ENCODE measurements around the gene HOXA11.

The HOXA11 gene

GRCh38 chr7:27211764-27212204 is 26.8 kb upstream of the HOXA11 start:
- ChIA-PET POLR2A (no interaction called here), CTCF (interaction anchor here (0.6 to 2.8 kb wide), 13 partner anchors 7 to 785 kb away, joined by 3 to 19 read pairs (median 4); no protein-coding TSS in a partner anchor)
- H3K36me3 ChIP-seq (ENCODE audit: control insufficient read depth in 4 of 4, insufficient read depth in 4 of 4, low read length in 3 of 4) = no peaks in the 10 kb centered on the region
- H3K4me1 ChIP-seq (ENCODE audit: control extremely low read depth in 1 of 4, control insufficient read depth in 4 of 4, insufficient read depth in 4 of 4, low read length in 3 of 4) = peaks cover 0 to 15% (median 12%) of the 10 kb centered on the region in 4 experiments
- H3K4me3 ChIP-seq (ENCODE audit: control insufficient read depth in 1 of 7, extremely low read depth in 1 of 7, insufficient read depth in 4 of 7, low read depth in 2 of 7, low read length in 6 of 7) = no peak overlapping the region
- H3K9me3 ChIP-seq (ENCODE audit: control extremely low read depth in 1 of 5, control insufficient read depth in 4 of 5, insufficient read depth in 2 of 5, low read depth in 1 of 5, low read length in 4 of 5) = no peaks in the 10 kb centered on the region
- 16% methylated on average over 3 of the region's 3 CpGs for WGBS (ENCODE audit: insufficient coverage)
- no peak overlapping the region for H3K27ac ChIP-seq (ENCODE audit: insufficient read depth in 1 of 2, low read depth in 1 of 2, low read length in 2 of 2, poor library complexity in 1 of 2, severe bottlenecking in 2 of 2)
- no peak for DNase-seq
- H3K27me3 ChIP-seq (replicated peaks in 2 of 5; ENCODE audit: control insufficient read depth in 4 of 5, insufficient read depth in 5 of 5, low read length in 4 of 5) = peaks cover 17 to 100% (median 66%) of the 10 kb centered on the region in 5 experiments

DNA sequence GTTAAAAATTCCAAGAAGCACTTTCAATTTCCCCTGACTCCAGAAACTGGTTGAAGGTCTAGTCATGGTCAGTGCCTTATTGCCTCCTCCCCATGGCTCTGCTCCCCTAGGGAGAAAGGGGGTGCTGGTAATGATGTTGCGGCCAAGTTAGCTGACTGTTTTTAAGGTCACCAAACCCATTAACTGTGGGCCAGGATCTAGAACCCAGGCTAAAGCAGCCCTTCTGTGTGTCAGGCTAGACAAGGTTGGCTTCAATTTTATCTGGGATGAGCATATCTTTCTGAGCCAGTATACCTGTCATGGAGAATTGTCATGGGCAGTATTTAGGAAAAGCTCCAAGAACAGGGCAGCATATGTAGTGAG is 26.0 kb upstream of the HOXA11 start:
- ChIA-PET POLR2A (interaction anchor here (0.5 kb wide), 1 partner anchor 10 kb away, joined by 3 read pairs; no protein-coding TSS in a partner anchor), CTCF (interaction anchor here (0.5 to 2.8 kb wide), 21 partner anchors 8 to 786 kb away, joined by 3 to 19 read pairs (median 3); no protein-coding TSS in a partner anchor)
- H3K36me3 ChIP-seq (ENCODE audit: control insufficient read depth in 4 of 4, insufficient read depth in 4 of 4, low read length in 3 of 4) = no peaks in the 10 kb centered on the region
- H3K9me3 ChIP-seq (ENCODE audit: control extremely low read depth in 1 of 5, control insufficient read depth in 4 of 5, insufficient read depth in 2 of 5, low read depth in 1 of 5, low read length in 4 of 5) = no peaks in the 10 kb centered on the region
- peaks cover 22 to 100% (median 68%) of the 10 kb centered on the region in 5 experiments for H3K27me3 ChIP-seq (replicated peaks in 2 of 5; ENCODE audit: control insufficient read depth in 4 of 5, insufficient read depth in 5 of 5, low read length in 4 of 5)
- WGBS (ENCODE audit: insufficient coverage) = 86% methylated on average over 1 of the region's 1 CpG
- H3K4me3 ChIP-seq (ENCODE audit: control insufficient read depth in 1 of 7, extremely low read depth in 1 of 7, insufficient read depth in 4 of 7, low read depth in 2 of 7, low read length in 6 of 7) = no peak overlapping the region
- no peak for DNase-seq
- peaks cover 0 to 15% (median 12%) of the 10 kb centered on the region in 4 experiments for H3K4me1 ChIP-seq (ENCODE audit: control extremely low read depth in 1 of 4, control insufficient read depth in 4 of 4, insufficient read depth in 4 of 4, low read length in 3 of 4)
- no peak overlapping the region for H3K27ac ChIP-seq (ENCODE audit: insufficient read depth in 1 of 2, low read depth in 1 of 2, low read length in 2 of 2, poor library complexity in 1 of 2, severe bottlenecking in 2 of 2)

DNA sequence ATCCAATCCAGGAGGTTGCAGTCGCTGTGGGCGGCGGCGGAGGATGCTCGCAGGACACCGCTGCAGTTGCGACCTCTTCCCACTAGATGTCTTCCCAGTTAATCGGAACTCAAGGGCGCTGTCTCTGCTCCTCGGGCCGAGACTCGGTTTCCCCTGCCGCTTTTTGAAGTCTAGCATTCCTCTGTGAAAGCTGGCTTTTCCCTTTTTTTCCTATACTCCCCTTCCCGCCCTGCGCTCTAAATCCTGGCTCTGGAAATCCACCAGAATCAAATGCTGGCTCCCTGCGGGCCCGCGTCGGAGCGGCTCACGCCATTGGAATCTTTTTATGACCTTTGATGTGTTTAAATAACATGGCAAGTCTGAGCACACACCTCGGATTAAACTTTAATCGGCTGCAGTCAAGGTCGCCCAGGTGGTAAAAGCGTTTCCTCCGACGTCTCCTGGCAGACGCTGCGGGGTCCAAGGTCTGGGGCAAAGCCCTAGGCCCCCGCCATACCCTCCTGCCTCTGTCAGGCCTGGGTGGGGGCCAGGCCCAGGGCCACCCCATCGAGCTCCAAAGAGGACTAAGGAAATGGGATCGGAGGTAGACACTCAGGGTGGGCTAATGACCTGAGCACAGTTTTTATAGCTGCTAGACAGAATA is 25.5 kb upstream of the HOXA11 start:
- Histone ChIP-seq H3K9me3 (ENCODE audit: control extremely low read depth in 1 of 5, control insufficient read depth in 4 of 5, insufficient read depth in 2 of 5, low read depth in 1 of 5, low read length in 4 of 5) (no peaks in the 10 kb centered on the region), H3K4me3 (ENCODE audit: control insufficient read depth in 1 of 7, extremely low read depth in 1 of 7, insufficient read depth in 4 of 7, low read depth in 2 of 7, low read length in 6 of 7) (peak overlapping the region in 3 of 7 experiments; percentile 27 to 44 (median 44)), H3K27me3 (replicated peaks in 2 of 5; ENCODE audit: control insufficient read depth in 4 of 5, insufficient read depth in 5 of 5, low read length in 4 of 5) (peaks cover 26 to 100% (median 73%) of the 10 kb centered on the region in 5 experiments), H3K27ac (ENCODE audit: insufficient read depth in 1 of 2, low read depth in 1 of 2, low read length in 2 of 2, poor library complexity in 1 of 2, severe bottlenecking in 2 of 2) (no peak overlapping the region), H3K4me1 (ENCODE audit: control extremely low read depth in 1 of 4, control insufficient read depth in 4 of 4, insufficient read depth in 4 of 4, low read length in 3 of 4) (peaks cover 0 to 15% (median 12%) of the 10 kb centered on the region in 4 experiments), H3K36me3 (ENCODE audit: control insufficient read depth in 4 of 4, insufficient read depth in 4 of 4, low read length in 3 of 4) (no peaks in the 10 kb centered on the region)
- WGBS (ENCODE audit: insufficient coverage) = 6% methylated on average over 31 of the region's 32 CpGs
- ChIA-PET CTCF (interaction anchor here (0.5 to 2.8 kb wide), 18 partner anchors 8 to 714 kb away, joined by 3 to 19 read pairs (median 4); no protein-coding TSS in a partner anchor), POLR2A (interaction anchor here (0.5 kb wide), 1 partner anchor 9 kb away, joined by 3 read pairs; no protein-coding TSS in a partner anchor)
- DNase-seq = peak in 2 of 3 donors; percentile 64 to 67

DNA sequence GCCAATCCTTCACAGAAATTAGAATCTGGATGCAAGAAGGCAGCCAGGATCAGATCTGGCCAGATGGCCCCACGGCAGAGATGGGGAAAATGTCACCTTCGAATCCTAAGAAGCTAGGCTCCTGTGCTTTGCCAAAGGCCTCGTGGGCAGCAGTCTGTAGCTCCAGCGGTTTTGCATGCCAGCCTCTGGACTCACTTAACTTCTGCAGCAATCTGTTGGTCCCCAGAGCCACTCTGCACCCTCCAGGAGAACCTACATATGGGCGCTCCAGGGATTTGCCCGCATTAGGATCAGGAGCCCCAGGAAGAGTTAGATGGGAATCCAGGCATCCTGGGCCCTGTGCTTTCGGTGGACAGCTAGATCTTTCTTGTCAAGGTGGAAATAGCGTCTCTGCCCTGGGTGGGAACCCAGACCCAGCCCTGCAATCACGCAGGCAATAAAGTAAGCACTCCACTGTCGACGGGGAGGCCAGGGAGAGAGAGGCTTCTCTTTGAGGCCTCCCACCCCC is 25.0 kb upstream of the HOXA11 start:
- Histone ChIP-seq H3K4me1 (ENCODE audit: control extremely low read depth in 1 of 4, control insufficient read depth in 4 of 4, insufficient read depth in 4 of 4, low read length in 3 of 4) (peaks cover 0 to 19% (median 17%) of the 10 kb centered on the region in 4 experiments), H3K4me3 (ENCODE audit: control insufficient read depth in 1 of 7, extremely low read depth in 1 of 7, insufficient read depth in 4 of 7, low read depth in 2 of 7, low read length in 6 of 7) (no peak overlapping the region), H3K27me3 (replicated peaks in 2 of 5; ENCODE audit: control insufficient read depth in 4 of 5, insufficient read depth in 5 of 5, low read length in 4 of 5) (peaks cover 27 to 100% (median 79%) of the 10 kb centered on the region in 5 experiments), H3K9me3 (ENCODE audit: control extremely low read depth in 1 of 5, control insufficient read depth in 4 of 5, insufficient read depth in 2 of 5, low read depth in 1 of 5, low read length in 4 of 5) (no peaks in the 10 kb centered on the region), H3K36me3 (ENCODE audit: control insufficient read depth in 4 of 4, insufficient read depth in 4 of 4, low read length in 3 of 4) (no peaks in the 10 kb centered on the region), H3K27ac (ENCODE audit: insufficient read depth in 1 of 2, low read depth in 1 of 2, low read length in 2 of 2, poor library complexity in 1 of 2, severe bottlenecking in 2 of 2) (no peak overlapping the region)
- ChIA-PET POLR2A (no interaction called here), CTCF (interaction anchor here (0.9 to 2.8 kb wide), 12 partner anchors 9 to 710 kb away, joined by 3 to 19 read pairs (median 4); partner anchors contain the start of gene HOXA13)
- 54% methylated on average over 8 of the region's 11 CpGs for WGBS (ENCODE audit: insufficient coverage)
- no peak for DNase-seq

- peaks cover 27 to 100% (median 81%) of the 10 kb centered on the region in 5 experiments for H3K27me3 ChIP-seq (replicated peaks in 2 of 5; ENCODE audit: control insufficient read depth in 4 of 5, insufficient read depth in 5 of 5, low read length in 4 of 5)
- H3K4me1 ChIP-seq (ENCODE audit: control extremely low read depth in 1 of 4, control insufficient read depth in 4 of 4, insufficient read depth in 4 of 4, low read length in 3 of 4) = peaks cover 0 to 21% (median 21%) of the 10 kb centered on the region in 4 experiments
- POLR2A ChIA-PET = no interaction called here
- DNase-seq = no peak
- H3K36me3 ChIP-seq (ENCODE audit: control insufficient read depth in 4 of 4, insufficient read depth in 4 of 4, low read length in 3 of 4) = no peaks in the 10 kb centered on the region
- WGBS (ENCODE audit: insufficient coverage) = 80% methylated on average over 4 of the region's 4 CpGs
- H3K9me3 ChIP-seq (ENCODE audit: control extremely low read depth in 1 of 5, control insufficient read depth in 4 of 5, insufficient read depth in 2 of 5, low read depth in 1 of 5, low read length in 4 of 5) = no peaks in the 10 kb centered on the region
- CTCF ChIA-PET = interaction anchor here (0.6 to 2.4 kb wide), 11 partner anchors 10 to 1614 kb away, joined by 3 to 19 read pairs (median 3); partner anchors contain the start of gene HOXA13
- no peak overlapping the region for H3K4me3 ChIP-seq (ENCODE audit: control insufficient read depth in 1 of 7, extremely low read depth in 1 of 7, insufficient read depth in 4 of 7, low read depth in 2 of 7, low read length in 6 of 7)
- H3K27ac ChIP-seq (ENCODE audit: insufficient read depth in 1 of 2, low read depth in 1 of 2, low read length in 2 of 2, poor library complexity in 1 of 2, severe bottlenecking in 2 of 2) = no peak overlapping the region
Measured at GRCh38 chr7:27208998-27209397, 24.0 kb upstream of the HOXA11 start.

- H3K36me3 ChIP-seq (ENCODE audit: control insufficient read depth in 4 of 4, insufficient read depth in 4 of 4, low read length in 3 of 4) = no peaks in the 10 kb centered on the region
- H3K4me1 ChIP-seq (ENCODE audit: control extremely low read depth in 1 of 4, control insufficient read depth in 4 of 4, insufficient read depth in 4 of 4, low read length in 3 of 4) = peaks cover 0 to 13% (median 12%) of the 10 kb centered on the region in 4 experiments
- ChIA-PET CTCF (interaction anchor here (1.0 to 2.4 kb wide), 10 partner anchors 9 to 814 kb away, joined by 3 to 13 read pairs (median 6); partner anchors contain the start of gene HOXA13), POLR2A (no interaction called here)
- WGBS (ENCODE audit: insufficient coverage) = 29% methylated on average over 3 of the region's 7 CpGs
- DNase-seq = no peak
- no peak overlapping the region for H3K4me3 ChIP-seq (ENCODE audit: control insufficient read depth in 1 of 7, extremely low read depth in 1 of 7, insufficient read depth in 4 of 7, low read depth in 2 of 7, low read length in 6 of 7)
- H3K27me3 ChIP-seq (replicated peaks in 2 of 5; ENCODE audit: control insufficient read depth in 4 of 5, insufficient read depth in 5 of 5, low read length in 4 of 5) = peaks cover 27 to 100% (median 83%) of the 10 kb centered on the region in 5 experiments
- no peak overlapping the region for H3K27ac ChIP-seq (ENCODE audit: insufficient read depth in 1 of 2, low read depth in 1 of 2, low read length in 2 of 2, poor library complexity in 1 of 2, severe bottlenecking in 2 of 2)
- no peaks in the 10 kb centered on the region for H3K9me3 ChIP-seq (ENCODE audit: control extremely low read depth in 1 of 5, control insufficient read depth in 4 of 5, insufficient read depth in 2 of 5, low read depth in 1 of 5, low read length in 4 of 5)
Measured at GRCh38 chr7:27207348-27207985, 22.4 kb upstream of the HOXA11 start.
